ENCODE results near the gene OBSCN. TPM values are rescaled to one million over a fixed set of nuclear protein-coding genes. Genes with fewer than 3 reads are reported as not detected.

OBSCN gene
- total and polyA plus RNA-seq, 2 of the 13 experiments (the other 11 are each of a cell fraction or from before 2014, with no cell fraction given): 0.20 TPM

DNA sequence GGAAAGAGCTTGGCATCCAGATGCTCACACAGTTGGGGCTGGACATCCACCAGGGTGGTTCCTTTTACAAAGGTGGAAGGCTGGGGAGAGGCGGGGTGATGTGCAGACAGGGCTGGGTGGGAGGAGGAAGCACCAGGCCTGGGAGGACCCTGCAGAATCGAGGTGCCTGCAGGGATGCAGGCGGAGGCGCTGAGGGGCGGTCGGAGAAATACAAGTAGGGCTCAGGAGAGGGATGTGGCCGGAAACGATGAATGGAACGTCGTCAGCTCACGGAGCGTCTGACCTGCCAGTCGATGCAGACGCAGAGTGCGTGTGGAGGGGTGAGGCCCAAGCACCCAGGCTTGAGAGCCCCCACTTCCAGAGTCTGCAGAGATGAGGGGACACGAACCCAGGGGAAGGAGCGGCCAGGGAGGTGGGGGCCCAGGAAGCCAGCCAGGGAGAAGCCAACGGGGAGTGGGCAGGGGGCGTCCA, 135.4 kb downstream of the OBSCN start:
- H3K9ac ChIP-seq (ENCODE audit: insufficient read depth, low read depth, low read length): no peak overlapping the region
- no peak overlapping the region for H3K27ac ChIP-seq (ENCODE audit: extremely low read length, insufficient read depth, low read length)
- intact Hi-C loops (cut with micrococcal nuclease; ENCODE audit: unreplicated experiment): no loop called here
- no peaks in the 10 kb centered on the region for H3K36me3 ChIP-seq (replicated peaks in 1 of 2; ENCODE audit: control insufficient read depth in 1 of 2, insufficient read depth in 2 of 2, low read length in 2 of 2)
- ChIA-PET CTCF (ENCODE audit: low intra/inter-chr PET ratio, low total read pairs) (no interaction called here), POLR2A (no interaction called here)
- H3K9me3 ChIP-seq (ENCODE audit: low read length): no peaks in the 10 kb centered on the region
- H3K4me1 ChIP-seq (ENCODE audit: insufficient read depth, low read length): no peaks in the 10 kb centered on the region
- in situ Hi-C loops (cut with HindIII; ENCODE audit: extremely low pct_ligation_motif_present, low pct_unique_long_range_greater_than_20kb): no loop called here
- H3K27me3 ChIP-seq (ENCODE audit: control insufficient read depth in 1 of 2, insufficient read depth in 2 of 2, low read length in 2 of 2): peaks cover 3 to 21% of the 10 kb centered on the region in 2 experiments; a peak in 4 of 5 replicates
- no peak for ATAC-seq
- no peak overlapping the region for H3K4me3 ChIP-seq (replicated peaks in 1 of 3; ENCODE audit: insufficient read depth in 1 of 3, low read depth in 2 of 3, low read length in 3 of 3)
- H3K4me2 ChIP-seq (ENCODE audit: low read depth, low read length): no peak overlapping the region
- no peak overlapping the region for H2AFZ ChIP-seq (ENCODE audit: low read length)
- H4K20me1 ChIP-seq (ENCODE audit: insufficient read depth, low read length): no peaks in the 10 kb centered on the region
- no peak for FAIRE-seq
- no peak for DNase-seq (ENCODE audit: low spot score)
- H3K79me2 ChIP-seq (ENCODE audit: insufficient read depth, low read length): no peaks in the 10 kb centered on the region
- 65% methylated on average over 19 of the region's 19 CpGs for WGBS (ENCODE audit: low lambda C conversion rate)
- TF ChIP-seq FOXP1 (IDR thresholded peaks at IDR 0.05) (no peak), FOXP1 (CRISPR knock-in tag; IDR thresholded peaks at IDR 0.05) (no peak), SP140L (CRISPR knock-in tag; IDR thresholded peaks at IDR 0.05; ENCODE audit: borderline replicate concordance) (no peak), ZBTB25 (CRISPR knock-in tag; IDR thresholded peaks at IDR 0.05) (no peak), ZSCAN30 (CRISPR knock-in tag; IDR thresholded peaks at IDR 0.05) (no peak), ZNF207 (IDR thresholded peaks at IDR 0.05; ENCODE audit: borderline replicate concordance) (no peak), ZNF782 (CRISPR knock-in tag; IDR thresholded peaks at IDR 0.05; ENCODE audit: borderline replicate concordance) (no peak), HDAC6 (IDR thresholded peaks at IDR 0.05; ENCODE audit: low read depth, low read length) (no peak), MEF2D (CRISPR knock-in tag; IDR thresholded peaks at IDR 0.05) (no peak), ZNF747 (CRISPR knock-in tag; IDR thresholded peaks at IDR 0.05; ENCODE audit: borderline replicate concordance) (no peak), SIX1 (CRISPR knock-in tag; IDR thresholded peaks at IDR 0.05; ENCODE audit: borderline replicate concordance) (no peak), KLF6 (CRISPR knock-in tag; IDR thresholded peaks at IDR 0.05) (no peak), ZBTB8A (CRISPR knock-in tag; IDR thresholded peaks at IDR 0.05; ENCODE audit: borderline replicate concordance, low read depth) (no peak), HDAC1 (CRISPR knock-in tag; IDR thresholded peaks at IDR 0.05) (no peak), ZNF160 (CRISPR knock-in tag; IDR thresholded peaks at IDR 0.05) (no peak), HMG20B (CRISPR knock-in tag; conservative IDR thresholded peaks at IDR 0.05) (no peak), ZNF510 (CRISPR knock-in tag; IDR thresholded peaks at IDR 0.05; ENCODE audit: low read depth) (no peak), IKZF4 (CRISPR knock-in tag; IDR thresholded peaks at IDR 0.05; ENCODE audit: borderline replicate concordance, low read depth, not compliant biosample characterization) (no peak)
- TF ChIP-seq, protein P1, sequence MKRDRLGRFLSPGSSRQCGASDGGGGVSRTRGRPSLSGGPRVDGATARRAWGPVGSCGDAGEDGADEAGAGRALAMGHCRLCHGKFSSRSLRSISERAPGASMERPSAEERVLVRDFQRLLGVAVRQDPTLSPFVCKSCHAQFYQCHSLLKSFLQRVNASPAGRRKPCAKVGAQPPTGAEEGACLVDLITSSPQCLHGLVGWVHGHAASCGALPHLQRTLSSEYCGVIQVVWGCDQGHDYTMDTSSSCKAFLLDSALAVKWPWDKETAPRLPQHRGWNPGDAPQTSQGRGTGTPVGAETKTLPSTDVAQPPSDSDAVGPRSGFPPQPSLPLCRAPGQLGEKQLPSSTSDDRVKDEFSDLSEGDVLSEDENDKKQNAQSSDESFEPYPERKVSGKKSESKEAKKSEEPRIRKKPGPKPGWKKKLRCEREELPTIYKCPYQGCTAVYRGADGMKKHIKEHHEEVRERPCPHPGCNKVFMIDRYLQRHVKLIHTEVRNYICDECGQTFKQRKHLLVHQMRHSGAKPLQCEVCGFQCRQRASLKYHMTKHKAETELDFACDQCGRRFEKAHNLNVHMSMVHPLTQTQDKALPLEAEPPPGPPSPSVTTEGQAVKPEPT (CRISPR knock-in tag; IDR thresholded peaks at IDR 0.05; ENCODE audit: low read depth): no peak
- TF ChIP-seq, protein P2, sequence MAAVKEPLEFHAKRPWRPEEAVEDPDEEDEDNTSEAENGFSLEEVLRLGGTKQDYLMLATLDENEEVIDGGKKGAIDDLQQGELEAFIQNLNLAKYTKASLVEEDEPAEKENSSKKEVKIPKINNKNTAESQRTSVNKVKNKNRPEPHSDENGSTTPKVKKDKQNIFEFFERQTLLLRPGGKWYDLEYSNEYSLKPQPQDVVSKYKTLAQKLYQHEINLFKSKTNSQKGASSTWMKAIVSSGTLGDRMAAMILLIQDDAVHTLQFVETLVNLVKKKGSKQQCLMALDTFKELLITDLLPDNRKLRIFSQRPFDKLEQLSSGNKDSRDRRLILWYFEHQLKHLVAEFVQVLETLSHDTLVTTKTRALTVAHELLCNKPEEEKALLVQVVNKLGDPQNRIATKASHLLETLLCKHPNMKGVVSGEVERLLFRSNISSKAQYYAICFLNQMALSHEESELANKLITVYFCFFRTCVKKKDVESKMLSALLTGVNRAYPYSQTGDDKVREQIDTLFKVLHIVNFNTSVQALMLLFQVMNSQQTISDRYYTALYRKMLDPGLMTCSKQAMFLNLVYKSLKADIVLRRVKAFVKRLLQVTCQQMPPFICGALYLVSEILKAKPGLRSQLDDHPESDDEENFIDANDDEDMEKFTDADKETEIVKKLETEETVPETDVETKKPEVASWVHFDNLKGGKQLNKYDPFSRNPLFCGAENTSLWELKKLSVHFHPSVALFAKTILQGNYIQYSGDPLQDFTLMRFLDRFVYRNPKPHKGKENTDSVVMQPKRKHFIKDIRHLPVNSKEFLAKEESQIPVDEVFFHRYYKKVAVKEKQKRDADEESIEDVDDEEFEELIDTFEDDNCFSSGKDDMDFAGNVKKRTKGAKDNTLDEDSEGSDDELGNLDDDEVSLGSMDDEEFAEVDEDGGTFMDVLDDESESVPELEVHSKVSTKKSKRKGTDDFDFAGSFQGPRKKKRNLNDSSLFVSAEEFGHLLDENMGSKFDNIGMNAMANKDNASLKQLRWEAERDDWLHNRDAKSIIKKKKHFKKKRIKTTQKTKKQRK (IDR thresholded peaks at IDR 0.05; ENCODE audit: low read length): no peak
- BruUV-seq (replicated peaks): no TSS peak
